ENCODE data around the gene NIPAL3. TPM values are rescaled to one million over a fixed set of nuclear protein-coding genes. Genes with fewer than 3 reads are reported as not detected.
A peak's percentile ranks its signal among the peaks of the same experiment; 100 is the strongest.

Gene NIPAL3
- total RNA-seq, result 10 to 100 TPM; 28.2 to 71.0 (median 46.6) TPM

DNA sequence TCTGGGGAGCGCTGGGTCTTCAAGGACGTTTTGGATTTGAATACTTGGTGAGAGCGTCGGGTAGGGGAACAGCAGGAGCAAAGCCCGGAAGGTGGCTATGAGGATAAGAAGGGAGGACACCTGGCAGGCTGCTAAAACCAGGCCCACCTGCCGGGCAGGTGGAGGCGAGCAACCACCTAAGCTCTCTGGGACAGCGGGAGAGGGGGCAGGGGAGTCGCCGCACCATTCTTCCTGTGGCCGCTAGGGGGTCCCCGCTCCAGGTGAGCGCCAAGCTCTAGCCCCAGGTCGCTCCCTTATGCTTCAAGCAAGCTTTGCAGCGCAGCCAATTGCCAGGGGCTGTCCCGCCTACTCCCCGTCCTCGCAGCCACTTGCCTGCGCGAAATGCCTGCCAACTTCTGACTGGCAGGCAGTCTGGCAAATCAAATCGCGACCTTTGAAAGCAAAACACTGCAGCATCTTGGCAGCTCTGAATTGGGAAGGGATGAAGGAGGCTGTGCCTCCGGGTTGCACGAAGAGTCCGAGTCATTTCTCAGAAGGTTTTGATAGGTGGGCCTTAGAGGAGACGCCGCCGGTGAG is at the start of gene NIPAL3:
Gene NIPAL3, plus strand, starts transcription at position 469 of the 576 bp plus-strand sequence. CDS start 3,746 bp downstream, outside the sequence.
- DNase-seq, result peak; percentile 92 to 99
- Histone ChIP-seq H3K9me3 (no peaks in the 10 kb centered on the region), H3K27ac (peak within 1 kb of the TSS; percentile 50 to 76 (median 68)), H3K36me3 (no peaks in the 10 kb centered on the region), H3K4me3 (peak within 1 kb of the TSS; percentile 48 to 85 (median 68)), H3K4me1 (peaks cover 28 to 63% (median 43%) of the 10 kb centered on the region in 4 donors), H3K27me3 (no peaks in the 10 kb centered on the region)
- 2 to 4% methylated on average over 20 to 23 of the region's 28 CpGs for WGBS, 2 donors
- ATAC-seq (ENCODE audit: low FRiP score in 2 of 2), result peak; percentile 93 to 95
- TF ChIP-seq, protein P1, sequence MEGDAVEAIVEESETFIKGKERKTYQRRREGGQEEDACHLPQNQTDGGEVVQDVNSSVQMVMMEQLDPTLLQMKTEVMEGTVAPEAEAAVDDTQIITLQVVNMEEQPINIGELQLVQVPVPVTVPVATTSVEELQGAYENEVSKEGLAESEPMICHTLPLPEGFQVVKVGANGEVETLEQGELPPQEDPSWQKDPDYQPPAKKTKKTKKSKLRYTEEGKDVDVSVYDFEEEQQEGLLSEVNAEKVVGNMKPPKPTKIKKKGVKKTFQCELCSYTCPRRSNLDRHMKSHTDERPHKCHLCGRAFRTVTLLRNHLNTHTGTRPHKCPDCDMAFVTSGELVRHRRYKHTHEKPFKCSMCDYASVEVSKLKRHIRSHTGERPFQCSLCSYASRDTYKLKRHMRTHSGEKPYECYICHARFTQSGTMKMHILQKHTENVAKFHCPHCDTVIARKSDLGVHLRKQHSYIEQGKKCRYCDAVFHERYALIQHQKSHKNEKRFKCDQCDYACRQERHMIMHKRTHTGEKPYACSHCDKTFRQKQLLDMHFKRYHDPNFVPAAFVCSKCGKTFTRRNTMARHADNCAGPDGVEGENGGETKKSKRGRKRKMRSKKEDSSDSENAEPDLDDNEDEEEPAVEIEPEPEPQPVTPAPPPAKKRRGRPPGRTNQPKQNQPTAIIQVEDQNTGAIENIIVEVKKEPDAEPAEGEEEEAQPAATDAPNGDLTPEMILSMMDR (IDR thresholded peaks at IDR 0.05), result peak; percentile 81 to 94 (median 92)
- TF ChIP-seq POLR2AphosphoS5 (IDR thresholded peaks at IDR 0.05), result peak in 1 of 2 donors; percentile 77
- peak in 3 of 4 donors; percentile 10 to 69 (median 44) for TF ChIP-seq POLR2A (IDR thresholded peaks at IDR 0.05)
- no peak for TF ChIP-seq EP300 (IDR thresholded peaks at IDR 0.05)

DNA sequence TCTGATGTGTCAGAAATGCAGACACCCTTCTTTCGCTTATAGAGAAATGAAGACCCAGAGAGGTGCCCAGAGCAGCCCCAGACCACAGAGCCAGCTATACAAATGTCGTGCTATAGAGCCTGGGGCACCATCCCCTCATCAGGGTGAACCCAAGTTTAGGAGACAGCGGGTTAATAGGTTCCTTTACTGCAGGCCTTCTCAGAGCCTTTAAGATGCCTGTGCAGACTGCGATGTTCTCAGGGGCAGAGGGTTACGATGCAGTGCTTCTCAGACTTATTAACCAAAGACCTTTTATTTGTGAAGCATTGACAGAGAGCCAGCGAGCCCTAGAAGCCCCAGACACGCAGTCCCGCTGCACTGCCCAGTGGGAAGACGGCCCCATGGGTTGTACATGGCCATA is 48.9 kb upstream of the NIPAL3 start:
- peaks cover 0 to 10% (median 0%) of the 10 kb centered on the region in 4 donors for H3K4me1 ChIP-seq
- H3K36me3 ChIP-seq, result peaks cover 0 to 13% (median 0%) of the 10 kb centered on the region in 4 donors
- ATAC-seq (ENCODE audit: low FRiP score in 2 of 2) (no peak), DNase-seq (no peak)
- WGBS, 2 donors, result 90 to 97% methylated on average over 4 to 9 of the region's 9 CpGs
- no peak overlapping the region for H3K4me3 ChIP-seq
- H3K27me3 ChIP-seq, result no peaks in the 10 kb centered on the region
- H3K27ac ChIP-seq, result no peak overlapping the region
- TF ChIP-seq POLR2AphosphoS5 (IDR thresholded peaks at IDR 0.05), result no peak
- TF ChIP-seq POLR2A (IDR thresholded peaks at IDR 0.05), result no peak
- TF ChIP-seq EP300 (IDR thresholded peaks at IDR 0.05), result no peak
- TF ChIP-seq, protein P1 (IDR thresholded peaks at IDR 0.05), result no peak
- no peaks in the 10 kb centered on the region for H3K9me3 ChIP-seq

DNA sequence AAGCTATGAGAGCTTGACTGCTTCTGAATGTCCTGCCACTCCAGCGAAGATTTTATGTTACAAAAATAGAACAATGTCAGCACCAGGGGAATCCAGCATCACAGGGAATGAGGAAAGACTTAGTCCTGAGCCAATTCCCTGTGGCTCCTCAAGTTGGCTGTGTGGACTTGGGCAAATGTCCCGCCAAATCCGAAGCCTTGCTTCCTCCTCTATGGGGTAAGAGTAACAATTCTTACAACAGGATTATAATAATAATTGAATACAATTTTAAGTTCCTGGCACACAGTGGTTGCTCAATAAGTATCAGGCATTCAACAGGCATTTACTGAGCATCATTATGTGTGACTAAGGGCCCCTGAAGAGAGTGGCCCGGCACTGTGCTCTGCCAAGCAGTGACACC is 46.4 kb upstream of the NIPAL3 start:
- no peak for TF ChIP-seq POLR2A (IDR thresholded peaks at IDR 0.05)
- TF ChIP-seq POLR2AphosphoS5 (IDR thresholded peaks at IDR 0.05), result no peak
- TF ChIP-seq, protein P1 (IDR thresholded peaks at IDR 0.05), result no peak
- no peak for TF ChIP-seq EP300 (IDR thresholded peaks at IDR 0.05)
- Histone ChIP-seq H3K4me1 (peaks cover 0 to 10% (median 0%) of the 10 kb centered on the region in 4 donors), H3K27me3 (no peaks in the 10 kb centered on the region), H3K9me3 (no peaks in the 10 kb centered on the region), H3K4me3 (no peak overlapping the region), H3K36me3 (peaks cover 0 to 25% (median 0%) of the 10 kb centered on the region in 4 donors), H3K27ac (no peak overlapping the region)
- DNase-seq (no peak), ATAC-seq (ENCODE audit: low FRiP score in 2 of 2) (no peak)
- 77 to 89% methylated on average over 4 of the region's 4 CpGs for WGBS, 2 donors

DNA sequence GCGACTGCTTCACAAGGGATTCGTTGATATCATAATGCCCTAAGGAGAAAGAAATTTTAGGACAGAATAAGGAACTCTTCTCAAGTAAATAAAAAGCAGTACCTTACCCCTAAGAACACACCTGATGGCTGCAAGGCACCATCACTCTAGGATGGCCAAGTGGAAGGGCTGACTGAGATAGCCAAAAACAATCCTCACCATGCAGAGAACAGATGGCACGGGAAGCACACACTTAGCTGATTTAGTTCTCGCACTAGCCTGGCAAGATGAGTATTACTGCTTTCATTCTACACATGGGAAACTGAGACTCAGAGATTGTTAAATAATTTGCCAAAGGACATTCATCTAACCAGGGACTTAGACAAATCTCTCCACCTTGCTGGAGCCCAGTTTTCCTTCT is 45.8 kb upstream of the NIPAL3 start:
- H3K4me3 ChIP-seq, result no peak overlapping the region
- ATAC-seq (ENCODE audit: low FRiP score in 2 of 2), result no peak
- no peak for DNase-seq
- H3K27me3 ChIP-seq, result no peaks in the 10 kb centered on the region
- H3K27ac ChIP-seq, result no peak overlapping the region
- no peaks in the 10 kb centered on the region for H3K9me3 ChIP-seq
- 92 to 98% methylated on average over 4 of the region's 4 CpGs for WGBS, 2 donors
- TF ChIP-seq, protein P1 (IDR thresholded peaks at IDR 0.05), result no peak
- TF ChIP-seq POLR2AphosphoS5 (IDR thresholded peaks at IDR 0.05) (no peak), EP300 (IDR thresholded peaks at IDR 0.05) (no peak), POLR2A (IDR thresholded peaks at IDR 0.05) (no peak)
- H3K36me3 ChIP-seq, result peaks cover 0 to 25% (median 0%) of the 10 kb centered on the region in 4 donors
- peaks cover 0 to 9% (median 0%) of the 10 kb centered on the region in 4 donors for H3K4me1 ChIP-seq

DNA sequence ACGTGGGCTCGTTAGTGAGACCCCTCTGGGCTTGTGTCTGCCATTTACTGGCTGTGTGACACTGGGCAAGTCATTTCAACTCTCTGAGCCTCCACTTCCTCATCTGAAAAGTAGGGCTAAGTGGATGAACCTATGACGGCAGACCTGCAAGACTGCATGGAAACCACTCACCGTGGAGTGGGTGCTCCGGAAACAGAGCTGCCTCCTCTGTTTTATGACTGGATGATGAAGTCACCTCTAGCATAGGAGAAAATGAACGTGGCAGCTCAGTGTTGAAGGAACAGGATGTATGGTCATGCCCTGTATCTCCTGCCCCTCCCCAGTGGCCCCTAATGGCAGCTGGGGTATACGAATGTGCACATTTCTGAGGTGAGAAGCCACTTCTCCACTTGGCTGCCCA is 42.6 kb upstream of the NIPAL3 start:
- DNase-seq (no peak), ATAC-seq (ENCODE audit: low FRiP score in 2 of 2) (no peak)
- Histone ChIP-seq H3K9me3 (no peaks in the 10 kb centered on the region), H3K27ac (no peak overlapping the region), H3K27me3 (no peaks in the 10 kb centered on the region), H3K36me3 (peaks cover 0 to 25% (median 0%) of the 10 kb centered on the region in 4 donors), H3K4me3 (no peak overlapping the region), H3K4me1 (no peaks in the 10 kb centered on the region)
- WGBS, 2 donors, result 79 to 89% methylated on average over 6 to 7 of the region's 7 CpGs
- TF ChIP-seq POLR2A (IDR thresholded peaks at IDR 0.05) (no peak), POLR2AphosphoS5 (IDR thresholded peaks at IDR 0.05) (no peak), EP300 (IDR thresholded peaks at IDR 0.05) (no peak)
- TF ChIP-seq, protein P1 (IDR thresholded peaks at IDR 0.05), result no peak
